ENCODE measurements around the gene RSL24D1. TPM values are rescaled to one million over a fixed set of nuclear protein-coding genes. Genes with fewer than 3 reads are reported as not detected.

RSL24D1 gene
- total RNA-seq, 1 experiment from 2014 or later, result 43.5 TPM

DNA sequence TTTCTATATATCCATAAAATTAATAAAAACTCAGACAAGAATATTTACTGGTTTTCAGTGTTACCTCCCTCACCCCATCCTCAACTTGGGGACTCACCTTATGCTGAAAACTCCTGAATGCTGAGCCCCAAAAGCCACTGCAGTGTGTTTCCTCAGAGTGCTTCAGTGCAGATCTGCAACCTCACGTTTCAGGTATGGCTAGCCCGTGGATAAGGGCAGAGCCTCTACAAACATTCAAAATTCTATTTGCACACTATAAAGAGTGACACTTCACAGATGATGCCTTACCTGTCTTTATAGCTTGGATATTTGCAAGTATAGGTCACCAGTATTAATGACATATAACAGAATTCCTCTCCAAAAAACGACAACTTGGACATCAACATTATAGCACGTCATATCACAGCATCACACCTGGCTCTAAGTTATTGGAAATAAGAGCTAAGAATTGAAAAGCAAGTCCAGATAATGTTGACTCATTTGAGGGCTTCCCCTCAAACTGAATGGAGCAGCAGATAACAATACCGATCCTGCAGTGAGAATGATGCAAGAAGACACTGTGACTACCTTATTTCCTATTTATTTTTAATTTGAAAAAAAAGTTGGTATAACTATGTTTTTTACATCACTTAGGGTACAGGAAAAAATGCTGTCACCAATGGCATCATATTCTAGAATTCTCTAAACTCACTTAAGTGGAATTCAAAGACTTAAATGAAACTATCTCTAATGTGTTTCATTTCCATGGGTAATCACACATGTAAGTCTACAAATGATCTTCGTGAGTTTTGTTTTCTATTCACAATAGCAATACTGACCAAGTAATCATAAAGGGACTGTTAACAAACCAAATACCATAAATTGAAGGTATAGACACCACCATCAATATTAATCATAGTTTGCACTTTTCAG, 40.7 kb upstream of the RSL24D1 start:
- Histone ChIP-seq H4K20me1 (ENCODE audit: low read length) (no peaks in the 10 kb centered on the region), H3K9me2 (replicated peaks; ENCODE audit: low read length) (no peaks in the 10 kb centered on the region), H3K4me2 (ENCODE audit: low read length) (no peak overlapping the region), H3K36me3 (ENCODE audit: low read depth, low read length) (no peaks in the 10 kb centered on the region), H3K27me3 (ENCODE audit: low read length) (no peaks in the 10 kb centered on the region), H2AFZ (ENCODE audit: low read length) (no peak overlapping the region), H3K9ac (ENCODE audit: low read length) (no peak overlapping the region), H3K27ac (ENCODE audit: low read length) (no peak overlapping the region), H3K4me1 (ENCODE audit: insufficient read depth, low read length) (no peaks in the 10 kb centered on the region), H3K4me3 (ENCODE audit: low read length) (no peak overlapping the region), H3K79me2 (ENCODE audit: low read length) (no peaks in the 10 kb centered on the region), H3K9me3 (ENCODE audit: low read length) (no peaks in the 10 kb centered on the region), H3F3A (ENCODE audit: low read length, unreplicated experiment) (no peaks in the 10 kb centered on the region)
- TF ChIP-seq, protein P1, sequence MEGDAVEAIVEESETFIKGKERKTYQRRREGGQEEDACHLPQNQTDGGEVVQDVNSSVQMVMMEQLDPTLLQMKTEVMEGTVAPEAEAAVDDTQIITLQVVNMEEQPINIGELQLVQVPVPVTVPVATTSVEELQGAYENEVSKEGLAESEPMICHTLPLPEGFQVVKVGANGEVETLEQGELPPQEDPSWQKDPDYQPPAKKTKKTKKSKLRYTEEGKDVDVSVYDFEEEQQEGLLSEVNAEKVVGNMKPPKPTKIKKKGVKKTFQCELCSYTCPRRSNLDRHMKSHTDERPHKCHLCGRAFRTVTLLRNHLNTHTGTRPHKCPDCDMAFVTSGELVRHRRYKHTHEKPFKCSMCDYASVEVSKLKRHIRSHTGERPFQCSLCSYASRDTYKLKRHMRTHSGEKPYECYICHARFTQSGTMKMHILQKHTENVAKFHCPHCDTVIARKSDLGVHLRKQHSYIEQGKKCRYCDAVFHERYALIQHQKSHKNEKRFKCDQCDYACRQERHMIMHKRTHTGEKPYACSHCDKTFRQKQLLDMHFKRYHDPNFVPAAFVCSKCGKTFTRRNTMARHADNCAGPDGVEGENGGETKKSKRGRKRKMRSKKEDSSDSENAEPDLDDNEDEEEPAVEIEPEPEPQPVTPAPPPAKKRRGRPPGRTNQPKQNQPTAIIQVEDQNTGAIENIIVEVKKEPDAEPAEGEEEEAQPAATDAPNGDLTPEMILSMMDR (conservative IDR thresholded peaks at IDR 0.05; ENCODE audit: low read depth, low read length), result no peak
- TF ChIP-seq EZH2phosphoT487 (IDR thresholded peaks at IDR 0.05; ENCODE audit: borderline replicate concordance, low read length), result no peak
- TF ChIP-seq EZH2 (IDR thresholded peaks at IDR 0.05; ENCODE audit: low read length, unreplicated experiment), result no peak
- no TSS peak for BruUV-seq (replicated peaks)
- intact Hi-C loops (cut with micrococcal nuclease), result no loop called here
- ChIA-PET CTCF (no interaction called here), POLR2A (ENCODE audit: unreplicated experiment) (no interaction called here)
- DNase-seq, result no peak
- no peak for ATAC-seq

GRCh38 chr15:55235546-55236036, 38.9 kb upstream of the RSL24D1 start:
- no TSS peak for BruUV-seq (replicated peaks)
- H3K27me3 ChIP-seq (ENCODE audit: low read length), result no peaks in the 10 kb centered on the region
- H2AFZ ChIP-seq (ENCODE audit: low read length), result no peak overlapping the region
- no peaks in the 10 kb centered on the region for H3K79me2 ChIP-seq (ENCODE audit: low read length)
- H3K4me1 ChIP-seq (ENCODE audit: insufficient read depth, low read length), result no peaks in the 10 kb centered on the region
- H3K9me2 ChIP-seq (replicated peaks; ENCODE audit: low read length), result no peaks in the 10 kb centered on the region
- POLR2A ChIA-PET (ENCODE audit: unreplicated experiment), result no interaction called here
- TF ChIP-seq, protein P1 (conservative IDR thresholded peaks at IDR 0.05; ENCODE audit: low read depth, low read length), result no peak
- TF ChIP-seq EZH2 (IDR thresholded peaks at IDR 0.05; ENCODE audit: low read length, unreplicated experiment) (no peak), EZH2phosphoT487 (IDR thresholded peaks at IDR 0.05; ENCODE audit: borderline replicate concordance, low read length) (no peak)
- H3K4me3 ChIP-seq (ENCODE audit: low read length), result no peak overlapping the region
- H3K27ac ChIP-seq (ENCODE audit: low read length), result no peak overlapping the region
- H3K4me2 ChIP-seq (ENCODE audit: low read length), result no peak overlapping the region
- H3K9me3 ChIP-seq (ENCODE audit: low read length), result no peaks in the 10 kb centered on the region
- H3K36me3 ChIP-seq (ENCODE audit: low read depth, low read length), result no peaks in the 10 kb centered on the region
- DNase-seq (no peak), ATAC-seq (no peak)
- intact Hi-C loops (cut with micrococcal nuclease), result no loop called here
- no peaks in the 10 kb centered on the region for H4K20me1 ChIP-seq (ENCODE audit: low read length)
- no peaks in the 10 kb centered on the region for H3F3A ChIP-seq (ENCODE audit: low read length, unreplicated experiment)
- CTCF ChIA-PET, result no interaction called here
- H3K9ac ChIP-seq (ENCODE audit: low read length), result no peak overlapping the region

- Histone ChIP-seq H3K27me3 (ENCODE audit: low read length) (no peaks in the 10 kb centered on the region), H3K36me3 (ENCODE audit: low read depth, low read length) (no peaks in the 10 kb centered on the region), H3K9me3 (ENCODE audit: low read length) (no peaks in the 10 kb centered on the region), H3K79me2 (ENCODE audit: low read length) (no peaks in the 10 kb centered on the region), H3K4me2 (ENCODE audit: low read length) (no peak overlapping the region), H3K9me2 (replicated peaks; ENCODE audit: low read length) (no peaks in the 10 kb centered on the region), H3K4me3 (ENCODE audit: low read length) (no peak overlapping the region), H3F3A (ENCODE audit: low read length, unreplicated experiment) (no peaks in the 10 kb centered on the region), H2AFZ (ENCODE audit: low read length) (no peak overlapping the region), H3K9ac (ENCODE audit: low read length) (no peak overlapping the region), H4K20me1 (ENCODE audit: low read length) (no peaks in the 10 kb centered on the region), H3K27ac (ENCODE audit: low read length) (no peak overlapping the region), H3K4me1 (ENCODE audit: insufficient read depth, low read length) (no peaks in the 10 kb centered on the region)
- TF ChIP-seq EZH2phosphoT487 (IDR thresholded peaks at IDR 0.05; ENCODE audit: borderline replicate concordance, low read length), result no peak
- CTCF ChIA-PET, result no interaction called here
- intact Hi-C loops (cut with micrococcal nuclease), result no loop called here
- BruUV-seq (replicated peaks), result no TSS peak
- DNase-seq (no peak), ATAC-seq (no peak)
- POLR2A ChIA-PET (ENCODE audit: unreplicated experiment), result no interaction called here
Observed at GRCh38 chr15:55234800-55235104, 38.0 kb upstream of the RSL24D1 start.

Data from PC-3 (cell line).